Spinal cord (tissue), 10 donors: Measurements from ENCODE around the gene RDH11. TPM values are rescaled to one million over a fixed set of nuclear protein-coding genes. Genes with fewer than 3 reads are reported as not detected.
A peak's percentile ranks its signal among the peaks of the same experiment; 100 is the strongest.

ENCODE experiments used
- DNase-seq, 6 donors: peaks; one replicate each; pipeline versions ENCODE4 v3.0.0 to v3.0.0-alpha.2; 2013 to 2015; ENCODE audit warnings: low spot score in 6 of 6, low read depth in 4 of 6
- H3K27ac ChIP-seq: one replicate; pipeline ENCODE4 v1.5.1; 2013; ENCODE audit warnings: low read depth, low read length, control low read depth
- H3K27me3 ChIP-seq: one replicate; pipeline ENCODE4 v1.6.1; 2013; ENCODE audit warnings: low read length; ENCODE audit not compliant: control insufficient read depth, insufficient read depth
- H3K36me3 ChIP-seq: one replicate; pipeline ENCODE4 v1.6.1; 2013; ENCODE audit warnings: low read length; ENCODE audit not compliant: control insufficient read depth, insufficient read depth
- H3K4me1 ChIP-seq: one replicate; pipeline ENCODE4 v1.6.1; 2013; ENCODE audit warnings: low read length; ENCODE audit not compliant: control insufficient read depth, insufficient read depth
- H3K4me3 ChIP-seq: one replicate; pipeline ENCODE4 v1.5.1; 2013; ENCODE audit warnings: low read depth, low read length, control low read depth
- H3K9me3 ChIP-seq: one replicate; pipeline ENCODE4 v1.6.1; 2013; ENCODE audit warnings: low read length; ENCODE audit not compliant: control insufficient read depth, insufficient read depth
- WGBS: methylation state at CpG from one replicate; pipeline ENCODE4 v1.1.5; 2013; ENCODE audit warnings: missing lambda C conversion rate; ENCODE audit not compliant: insufficient coverage; 5-methylcytosine and 5-hydroxymethylcytosine counted together
- polyA plus RNA-seq, 2 donors: library from polyadenylated mRNA; unstranded; fragments of 120-200 nt; gene quantifications; one replicate each; pipeline ENCODE4 v1.2.1, GENCODE V29; 2013; ENCODE audit not compliant: insufficient read length in 2 of 2
- total RNA-seq, 2 donors: library from RNA; depleted of rRNA in 1 of 2; stranded (reverse); fragments of 120-200 nt in 1 of 2; fragments of >200 nt in 1 of 2; gene quantifications; one replicate each; pipeline versions ENCODE4 v1.2.3 to v1.2.4, GENCODE V29; 2013 to 2014
- donor health status: healthy.

The RDH11 gene
- total and polyA plus RNA-seq, 4 donors: 94.7 to 150 (median 142) TPM

- Histone ChIP-seq H3K27me3 (no peaks in the 10 kb centered on the region), H3K4me3 (no peak overlapping the region), H3K36me3 (peaks cover 2% of the 10 kb centered on the region), H3K27ac (no peak overlapping the region), H3K4me1 (no peaks in the 10 kb centered on the region), H3K9me3 (no peaks in the 10 kb centered on the region)
- no peak for DNase-seq
- 90% methylated on average over 2 of the region's 2 CpGs for WGBS
Observed at GRCh38 chr14:67665868-67666267, 29.7 kb downstream of the RDH11 start.

GRCh38 chr14:67663633-67664032 lies 31.9 kb downstream of the RDH11 start:
- no peak overlapping the region for H3K27ac ChIP-seq
- H3K4me1 ChIP-seq: no peaks in the 10 kb centered on the region
- WGBS: 100% methylated on average over 1 of the region's 4 CpGs
- no peaks in the 10 kb centered on the region for H3K9me3 ChIP-seq
- no peak for DNase-seq
- H3K27me3 ChIP-seq: no peaks in the 10 kb centered on the region
- H3K36me3 ChIP-seq: peaks cover 6% of the 10 kb centered on the region
- no peak overlapping the region for H3K4me3 ChIP-seq

- Histone ChIP-seq H3K27me3 (no peaks in the 10 kb centered on the region), H3K4me1 (no peaks in the 10 kb centered on the region), H3K4me3 (no peak overlapping the region), H3K9me3 (no peaks in the 10 kb centered on the region), H3K27ac (no peak overlapping the region), H3K36me3 (peaks cover 48% of the 10 kb centered on the region)
- 82% methylated on average over 4 of the region's 6 CpGs for WGBS
- no peak for DNase-seq
Observed at GRCh38 chr14:67653651-67654280, 41.8 kb downstream of the RDH11 start.

GRCh38 chr14:67652189-67652588 lies 43.4 kb downstream of the RDH11 start:
- Histone ChIP-seq H3K4me1 (no peaks in the 10 kb centered on the region), H3K4me3 (no peak overlapping the region), H3K9me3 (no peaks in the 10 kb centered on the region), H3K27ac (no peak overlapping the region), H3K27me3 (no peaks in the 10 kb centered on the region), H3K36me3 (peaks cover 40% of the 10 kb centered on the region)
- no CpG with 5 or more reads among the region's 1 CpG for WGBS
- no peak for DNase-seq

- Histone ChIP-seq H3K27ac (no peak overlapping the region), H3K4me3 (no peak overlapping the region), H3K4me1 (no peaks in the 10 kb centered on the region), H3K9me3 (no peaks in the 10 kb centered on the region), H3K27me3 (no peaks in the 10 kb centered on the region), H3K36me3 (peaks cover 31% of the 10 kb centered on the region)
- no peak for DNase-seq
- WGBS: no CpG with 5 or more reads among the region's 2 CpGs
Observed at GRCh38 chr14:67650694-67651093, 44.9 kb downstream of the RDH11 start.

GRCh38 chr14:67650151-67650550 lies 45.4 kb downstream of the RDH11 start:
- H3K27ac ChIP-seq: no peak overlapping the region
- peaks cover 28% of the 10 kb centered on the region for H3K36me3 ChIP-seq
- H3K9me3 ChIP-seq: no peaks in the 10 kb centered on the region
- no peaks in the 10 kb centered on the region for H3K4me1 ChIP-seq
- WGBS: no CpG with 5 or more reads among the region's 1 CpG
- no peak overlapping the region for H3K4me3 ChIP-seq
- peak in 1 of 6 donors; percentile 54 for DNase-seq
- H3K27me3 ChIP-seq: no peaks in the 10 kb centered on the region

GRCh38 chr14:67646131-67646530 lies 49.4 kb downstream of the RDH11 start:
- no peak for DNase-seq
- Histone ChIP-seq H3K4me1 (no peaks in the 10 kb centered on the region), H3K9me3 (no peaks in the 10 kb centered on the region), H3K4me3 (no peak overlapping the region), H3K36me3 (peaks cover 6% of the 10 kb centered on the region), H3K27ac (no peak overlapping the region), H3K27me3 (no peaks in the 10 kb centered on the region)
- 95% methylated on average over 3 of the region's 3 CpGs for WGBS

GRCh38 chr14:67645414-67645813 lies 50.1 kb downstream of the RDH11 start:
- Histone ChIP-seq H3K36me3 (peaks cover 2% of the 10 kb centered on the region), H3K9me3 (no peaks in the 10 kb centered on the region), H3K27me3 (no peaks in the 10 kb centered on the region), H3K4me1 (no peaks in the 10 kb centered on the region), H3K4me3 (no peak overlapping the region), H3K27ac (no peak overlapping the region)
- 89% methylated on average over 2 of the region's 5 CpGs for WGBS
- DNase-seq: no peak

GRCh38 chr14:67644428-67644827 lies 51.1 kb downstream of the RDH11 start:
- no peak overlapping the region for H3K27ac ChIP-seq
- H3K4me3 ChIP-seq: no peak overlapping the region
- no peaks in the 10 kb centered on the region for H3K27me3 ChIP-seq
- peak in 1 of 6 donors; percentile 19 for DNase-seq
- no CpG with 5 or more reads among the region's 2 CpGs for WGBS
- H3K4me1 ChIP-seq: no peaks in the 10 kb centered on the region
- H3K9me3 ChIP-seq: no peaks in the 10 kb centered on the region
- H3K36me3 ChIP-seq: peaks cover 2% of the 10 kb centered on the region

GRCh38 chr14:67643713-67644112 lies 51.9 kb downstream of the RDH11 start:
- H3K9me3 ChIP-seq: no peaks in the 10 kb centered on the region
- H3K4me1 ChIP-seq: no peaks in the 10 kb centered on the region
- H3K27ac ChIP-seq: no peak overlapping the region
- no peaks in the 10 kb centered on the region for H3K27me3 ChIP-seq
- whole genome bisulfite sequencing: no CpG with 5 or more reads among the region's 1 CpG
- peaks cover 2% of the 10 kb centered on the region for H3K36me3 ChIP-seq
- no peak for DNase-seq
- H3K4me3 ChIP-seq: no peak overlapping the region
